ENCODE measurements around the gene DNAJC8. TPM values are rescaled to one million over a fixed set of nuclear protein-coding genes. Genes with fewer than 3 reads are reported as not detected.

DNAJC8 gene
- total RNA-seq, 1 donor from 2014 or later = 103 TPM

GRCh38 chr1:28249866-28250295 lies 17.1 kb upstream of the DNAJC8 start:
- peaks cover 44% of the 10 kb centered on the region for H3K4me1 Mint-ChIP-seq
- peak overlapping the region; percentile 99 for H3K27ac Mint-ChIP-seq
- no peak for ATAC-seq (ENCODE audit: low read depth)
- no peak for DNase-seq
- TF ChIP-seq, protein P1, sequence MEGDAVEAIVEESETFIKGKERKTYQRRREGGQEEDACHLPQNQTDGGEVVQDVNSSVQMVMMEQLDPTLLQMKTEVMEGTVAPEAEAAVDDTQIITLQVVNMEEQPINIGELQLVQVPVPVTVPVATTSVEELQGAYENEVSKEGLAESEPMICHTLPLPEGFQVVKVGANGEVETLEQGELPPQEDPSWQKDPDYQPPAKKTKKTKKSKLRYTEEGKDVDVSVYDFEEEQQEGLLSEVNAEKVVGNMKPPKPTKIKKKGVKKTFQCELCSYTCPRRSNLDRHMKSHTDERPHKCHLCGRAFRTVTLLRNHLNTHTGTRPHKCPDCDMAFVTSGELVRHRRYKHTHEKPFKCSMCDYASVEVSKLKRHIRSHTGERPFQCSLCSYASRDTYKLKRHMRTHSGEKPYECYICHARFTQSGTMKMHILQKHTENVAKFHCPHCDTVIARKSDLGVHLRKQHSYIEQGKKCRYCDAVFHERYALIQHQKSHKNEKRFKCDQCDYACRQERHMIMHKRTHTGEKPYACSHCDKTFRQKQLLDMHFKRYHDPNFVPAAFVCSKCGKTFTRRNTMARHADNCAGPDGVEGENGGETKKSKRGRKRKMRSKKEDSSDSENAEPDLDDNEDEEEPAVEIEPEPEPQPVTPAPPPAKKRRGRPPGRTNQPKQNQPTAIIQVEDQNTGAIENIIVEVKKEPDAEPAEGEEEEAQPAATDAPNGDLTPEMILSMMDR (IDR thresholded peaks at IDR 0.05) = no peak
- peak overlapping the region; percentile 33 for H3K4me3 Mint-ChIP-seq
- intact Hi-C loops (cut with micrococcal nuclease) = loop anchor here (2.0 to 5.0 kb wide), 8 partner anchors 159 to 932 kb away; partner anchors contain the start of genes GMEB1, SRSF4, STX12 and TAF12
- H3K9me3 Mint-ChIP-seq = no peaks in the 10 kb centered on the region
- ChIA-PET POLR2A (interaction anchor here (0.9 to 7.9 kb wide), 8 partner anchors 10 to 331 kb away, joined by 3 to 171 read pairs (median 40); partner anchors contain the start of genes ATP5IF1, DNAJC8, MED18 and PHACTR4), CTCF (interaction anchor here (1.2 to 3.2 kb wide), 6 partner anchors 8 to 354 kb away, joined by 3 to 20 read pairs (median 14); partner anchors contain the start of gene MED18)
- H3K36me3 Mint-ChIP-seq (ENCODE audit: low read depth) = peaks cover 5% of the 10 kb centered on the region
- no peaks in the 10 kb centered on the region for H3K27me3 Mint-ChIP-seq

GRCh38 chr1:28249013-28249865 lies 16.4 kb upstream of the DNAJC8 start:
- peak overlapping the region; percentile 72 for H3K4me3 Mint-ChIP-seq
- ATAC-seq (ENCODE audit: low read depth) (no peak), DNase-seq (no peak)
- H3K36me3 Mint-ChIP-seq (ENCODE audit: low read depth) = peaks cover 5% of the 10 kb centered on the region
- H3K9me3 Mint-ChIP-seq = no peaks in the 10 kb centered on the region
- peak overlapping the region; percentile 99 for H3K27ac Mint-ChIP-seq
- peaks cover 51% of the 10 kb centered on the region for H3K4me1 Mint-ChIP-seq
- H3K27me3 Mint-ChIP-seq = no peaks in the 10 kb centered on the region
- intact Hi-C loops (cut with micrococcal nuclease) = loop anchor here (2.0 to 5.0 kb wide), 8 partner anchors 160 to 933 kb away; partner anchors contain the start of genes GMEB1, SRSF4, STX12 and TAF12
- TF ChIP-seq, protein P1 (IDR thresholded peaks at IDR 0.05) = no peak
- POLR2A ChIA-PET = interaction anchor here (0.5 to 7.9 kb wide), 18 partner anchors 10 to 487 kb away, joined by 3 to 171 read pairs (median 4); partner anchors contain the start of genes ATP5IF1, DNAJC8, EYA3 and MED18
- CTCF ChIA-PET = interaction anchor here (0.6 to 3.2 kb wide), 20 partner anchors 9 to 628 kb away, joined by 3 to 20 read pairs (median 5); partner anchors contain the start of genes ATP5IF1 and MED18

DNA sequence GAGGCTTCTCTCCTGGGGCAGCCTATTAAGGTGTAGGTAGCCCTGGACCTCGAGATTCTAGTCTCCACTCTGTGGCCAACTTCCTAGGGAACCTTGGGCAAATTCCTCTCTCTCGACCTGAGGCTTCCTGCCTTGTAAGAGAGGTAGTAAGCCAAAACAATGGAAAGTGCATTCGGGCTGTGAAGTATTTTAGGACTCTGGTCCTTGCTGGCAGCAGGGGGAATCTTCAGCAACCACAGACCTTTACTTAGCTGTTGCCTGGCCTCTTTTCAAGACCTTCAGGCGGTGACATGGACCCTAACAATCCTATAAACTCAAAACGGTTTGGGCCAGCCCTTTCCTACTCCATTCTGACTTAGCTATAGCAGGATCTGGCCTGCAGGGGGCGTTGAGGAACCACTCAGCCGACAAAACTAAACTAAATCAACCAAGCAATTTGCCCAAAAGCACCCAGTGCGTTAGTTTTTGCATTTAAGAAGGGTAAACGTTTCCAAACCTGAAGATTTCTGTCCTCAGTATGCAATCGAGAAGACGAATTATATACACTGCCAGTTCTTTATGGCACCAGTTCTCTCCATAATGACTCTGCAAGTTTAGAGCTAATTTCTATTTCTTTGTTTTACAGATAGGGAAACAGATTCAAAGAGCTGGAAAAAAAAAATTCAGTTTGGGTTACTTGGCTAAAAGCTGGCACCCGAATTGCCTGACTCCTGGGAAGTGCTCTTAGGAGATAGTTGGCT lies 15.6 kb upstream of the DNAJC8 start:
- H3K27me3 Mint-ChIP-seq = no peaks in the 10 kb centered on the region
- H3K4me3 Mint-ChIP-seq = peak overlapping the region; percentile 72
- peaks cover 58% of the 10 kb centered on the region for H3K4me1 Mint-ChIP-seq

GRCh38 chr1:28247612-28248272 lies 14.9 kb upstream of the DNAJC8 start:
- DNase-seq = no peak
- peaks cover 61% of the 10 kb centered on the region for H3K4me1 Mint-ChIP-seq
- CTCF ChIA-PET = interaction anchor here (0.7 to 3.2 kb wide), 20 partner anchors 9 to 629 kb away, joined by 3 to 20 read pairs (median 6); partner anchors contain the start of genes ATP5IF1, MED18 and SESN2
- intact Hi-C loops (cut with micrococcal nuclease) = loop anchor here (1.0 to 5.0 kb wide), 16 partner anchors 11 to 935 kb away; partner anchors contain the start of genes ATP5IF1, DNAJC8, GMEB1 and MED18
- peak overlapping the region; percentile 99 for H3K27ac Mint-ChIP-seq
- ATAC-seq (ENCODE audit: low read depth) = no peak
- TF ChIP-seq, protein P1 (IDR thresholded peaks at IDR 0.05) = no peak
- POLR2A ChIA-PET = interaction anchor here (0.9 to 7.9 kb wide), 12 partner anchors 8 to 401 kb away, joined by 3 to 171 read pairs (median 6); partner anchors contain the start of genes ATP5IF1, DNAJC8, EYA3 and MED18
- peak overlapping the region; percentile 99 for H3K4me3 Mint-ChIP-seq
- H3K36me3 Mint-ChIP-seq (ENCODE audit: low read depth) = peaks cover 8% of the 10 kb centered on the region
- H3K9me3 Mint-ChIP-seq = no peaks in the 10 kb centered on the region
- no peaks in the 10 kb centered on the region for H3K27me3 Mint-ChIP-seq

More for the DNA sequence above, 15.6 kb upstream of the DNAJC8 start:
- H3K27ac Mint-ChIP-seq = peak overlapping the region; percentile 99
- peaks cover 5% of the 10 kb centered on the region for H3K36me3 Mint-ChIP-seq (ENCODE audit: low read depth)
- peak; percentile 23 for ATAC-seq (ENCODE audit: low read depth)
- TF ChIP-seq, protein P1 (IDR thresholded peaks at IDR 0.05) = peak; percentile 57
- ChIA-PET POLR2A (interaction anchor here (0.5 to 7.9 kb wide), 18 partner anchors 7 to 488 kb away, joined by 3 to 171 read pairs (median 5); partner anchors contain the start of genes ATP5IF1, DNAJC8, EYA3 and MED18), CTCF (interaction anchor here (0.6 to 3.2 kb wide), 27 partner anchors 10 to 628 kb away, joined by 3 to 20 read pairs (median 4); partner anchors contain the start of genes ATP5IF1, MED18 and SESN2)
- intact Hi-C loops (cut with micrococcal nuclease) = loop anchor here (1.0 to 5.0 kb wide), 12 partner anchors 11 to 934 kb away; partner anchors contain the start of genes GMEB1, MED18, SESN2 and SRSF4
- DNase-seq = peak; percentile 69
- H3K9me3 Mint-ChIP-seq = no peaks in the 10 kb centered on the region

All from activated B cell treated with CpG ODN at 0.5 μM for 24 hours (primary cell).